AG04450 (cell line): ENCODE data around the gene GBA2. TPM values are rescaled to one million over a fixed set of nuclear protein-coding genes. Genes with fewer than 3 reads are reported as not detected.
A peak's percentile ranks its signal among the peaks of the same experiment; 100 is the strongest.

ENCODE experiments used
- CTCF ChIA-PET: fragments of 300-600, 350-600 bp; formaldehyde crosslinking; extraction: SDS; loops from one replicate; lab custom pipeline; 2022; ENCODE audit warnings: antibody characterized with exemption, inconsistent platforms; lab: Charles Lee
- POLR2A ChIA-PET: fragments of 350-600 bp; formaldehyde crosslinking; extraction: SDS; loops from one replicate; lab custom pipeline; 2021; ENCODE audit warnings: antibody characterized with exemption, inconsistent platforms; lab: Yijun Ruan, JAX
- DNase-seq: peaks from one replicate; pipeline ENCODE4 v3.0.0-alpha.2; 2011; ENCODE audit warnings: low read depth, low spot score
- H3K27ac ChIP-seq: one replicate; pipeline ENCODE4 v1.5.1; 2012; ENCODE audit warnings: low read depth, low read length, control low read depth
- H3K27me3 ChIP-seq: one replicate; pipeline ENCODE4 v1.6.0; 2012; ENCODE audit warnings: low read length; ENCODE audit not compliant: control insufficient read depth, insufficient read depth
- H3K4me3 ChIP-seq: 2 replicates; pipeline ENCODE4 v1.5.1; 2011; ENCODE audit warnings: mild to moderate bottlenecking, low read depth, low read length, control low read depth
- H3K9me3 ChIP-seq: 2 replicates; pipeline ENCODE4 v1.5.1; 2012; ENCODE audit warnings: low read length; ENCODE audit not compliant: control insufficient read depth, insufficient read depth
- CTCF ChIP-seq: IDR thresholded peaks from 2 replicates; pipeline ENCODE4 v1.5.1; 2011; ENCODE audit warnings: low read depth, low read length, control low read depth, inconsistent platforms
- polyA plus RNA-seq: library from polyadenylated mRNA; depleted of rRNA; stranded (reverse); fragments of >200 nt; gene quantifications from 2 replicates; pipeline ENCODE4 v1.2.3, GENCODE V29; 2011

GBA2 gene
- polyA plus RNA-seq, 1 experiment: 34.7 TPM

- Histone ChIP-seq H3K4me3 (peak overlapping the region; percentile 98), H3K27me3 (no peaks in the 10 kb centered on the region), H3K27ac (peak overlapping the region; percentile 80), H3K9me3 (no peaks in the 10 kb centered on the region; the same call in 1 of the 2 replicates)
- ChIA-PET CTCF (interaction anchor here (0.9 to 5.8 kb wide), 10 partner anchors 9 to 152 kb away, joined by 3 to 30 read pairs (median 4); partner anchors contain the start of genes ARHGEF39, CCDC107, HINT2 and RMRP), POLR2A (interaction anchor here (1.2 to 4.4 kb wide), 7 partner anchors 27 to 69 kb away, joined by 3 to 101 read pairs (median 9); partner anchors contain the start of genes ARHGEF39, CA9 and TPM2)
- DNase-seq: peak; percentile 69
- peak; percentile 74 for TF ChIP-seq CTCF
Measured at GRCh38 chr9:35729700-35730485, 19.1 kb downstream of the GBA2 start.

- no peak for DNase-seq
- CTCF ChIA-PET: interaction anchor here (0.5 to 5.8 kb wide), 7 partner anchors 10 to 71 kb away, joined by 3 to 30 read pairs (median 7); partner anchors contain the start of genes ARHGEF39, CCDC107 and RMRP
- Histone ChIP-seq H3K9me3 (no peaks in the 10 kb centered on the region; the same call in 1 of the 2 replicates), H3K27ac (peak overlapping the region; percentile 80), H3K4me3 (peak overlapping the region; percentile 98), H3K27me3 (no peaks in the 10 kb centered on the region)
- POLR2A ChIA-PET: interaction anchor here (1.1 to 4.4 kb wide), 10 partner anchors 19 to 125 kb away, joined by 4 to 101 read pairs (median 9); partner anchors contain the start of genes ARHGEF39, CCDC107, GBA2 and RGP1
- TF ChIP-seq CTCF: no peak
Measured at GRCh38 chr9:35729101-35729500, 19.9 kb downstream of the GBA2 start.

GRCh38 chr9:35728041-35728971 is 20.7 kb downstream of the GBA2 start:
- POLR2A ChIA-PET: interaction anchor here (0.5 to 4.4 kb wide), 25 partner anchors 8 to 218 kb away, joined by 3 to 101 read pairs (median 5); partner anchors contain the start of genes ARHGEF39, CCDC107, GBA2 and HINT2
- H3K9me3 ChIP-seq: no peaks in the 10 kb centered on the region; the same call in 1 of the 2 replicates
- CTCF ChIA-PET: interaction anchor here (0.5 to 5.8 kb wide), 16 partner anchors 8 to 183 kb away, joined by 3 to 35 read pairs (median 5); partner anchors contain the start of genes ARHGEF39, CCDC107 and RMRP
- peak overlapping the region; percentile 98 for H3K4me3 ChIP-seq
- DNase-seq: peak; percentile 74
- peak overlapping the region; percentile 98 for H3K27ac ChIP-seq
- H3K27me3 ChIP-seq: no peaks in the 10 kb centered on the region
- no peak for TF ChIP-seq CTCF

GRCh38 chr9:35727676-35728040 is 21.4 kb downstream of the GBA2 start:
- H3K4me3 ChIP-seq: peak overlapping the region; percentile 98
- ChIA-PET POLR2A (interaction anchor here (0.5 to 4.4 kb wide), 20 partner anchors 9 to 217 kb away, joined by 3 to 101 read pairs (median 6); partner anchors contain the start of genes CCDC107, GBA2, HINT2 and RGP1), CTCF (interaction anchor here (0.8 to 5.8 kb wide), 14 partner anchors 9 to 184 kb away, joined by 3 to 35 read pairs (median 4); partner anchors contain the start of genes ARHGEF39, CCDC107 and RMRP)
- H3K27ac ChIP-seq: peak overlapping the region; percentile 98
- H3K27me3 ChIP-seq: no peaks in the 10 kb centered on the region
- TF ChIP-seq CTCF: no peak
- H3K9me3 ChIP-seq: no peaks in the 10 kb centered on the region; the same call in 1 of the 2 replicates
- DNase-seq: no peak
